Neural cell (in vitro differentiated cells): ENCODE results near the gene RAMP2. TPM values are rescaled to one million over a fixed set of nuclear protein-coding genes. Genes with fewer than 3 reads are reported as not detected.

Experiments used
- H2AFZ ChIP-seq: fragments of 200-600, 300-800 bp; sonication (generic), shearing (Covaris generic); 2 replicates; pipeline ENCODE4 v1.6.0; 2014; ENCODE audit warnings: low read depth, mild to moderate bottlenecking, antibody characterized with exemption, low read length, moderate library complexity
- H3F3A ChIP-seq: fragments of 200-600 bp; shearing (Covaris generic); 2 replicates; pipeline ENCODE4 v1.6.1; 2016; ENCODE audit warnings: mild to moderate bottlenecking, moderate library complexity, mixed read lengths, antibody characterized with exemption, low read length; ENCODE audit not compliant: insufficient read depth, poor library complexity, severe bottlenecking
- H3K27ac ChIP-seq: fragments of 200-600, 300-800 bp; sonication (generic), shearing (Covaris generic); 2 replicates; pipeline ENCODE4 v1.5.1; 2014; ENCODE audit warnings: mild to moderate bottlenecking, low read length, moderate library complexity
- H3K27me3 ChIP-seq: fragments of 300-800, 200-600 bp; sonication (generic), shearing (Covaris generic); 2 replicates; pipeline ENCODE4 v1.6.0; 2014; ENCODE audit warnings: mild to moderate bottlenecking, low read depth, low read length, moderate library complexity; ENCODE audit not compliant: insufficient read depth
- H3K36me3 ChIP-seq: fragments of 300-800, 200-600 bp; sonication (generic), shearing (Covaris generic); 2 replicates; pipeline ENCODE4 v1.5.1; 2014; ENCODE audit warnings: mild to moderate bottlenecking, antibody characterized with exemption, low read length, moderate library complexity; ENCODE audit not compliant: insufficient read depth
- H3K4me2 ChIP-seq: fragments of 300-800, 200-600 bp; sonication (generic), shearing (Covaris generic); 2 replicates; pipeline ENCODE4 v1.6.0; 2014; ENCODE audit warnings: mild to moderate bottlenecking, low read length
- H3K4me3 ChIP-seq: fragments of 300-800, 200-600 bp; sonication (generic), shearing (Covaris generic); 2 replicates; pipeline ENCODE4 v1.5.1; 2014; ENCODE audit warnings: mild to moderate bottlenecking, low read length, moderate library complexity
- H3K79me2 ChIP-seq: fragments of 200-600 bp; shearing (Covaris generic); replicated peaks from 2 replicates; pipeline ENCODE4 v1.6.0; 2014; ENCODE audit warnings: mild to moderate bottlenecking, low read length, moderate library complexity; ENCODE audit not compliant: insufficient read depth
- H3K9ac ChIP-seq: fragments of 300-800, 200-600 bp; sonication (generic), shearing (Covaris generic); 2 replicates; pipeline ENCODE4 v1.6.1; 2016; ENCODE audit warnings: mild to moderate bottlenecking, low read length, mixed read lengths
- H3K9me2 ChIP-seq: fragments of 200-600 bp; shearing (Covaris generic); 2 replicates; pipeline ENCODE4 v1.6.1; 2016; ENCODE audit warnings: mild to moderate bottlenecking, low read length, mixed read lengths; ENCODE audit not compliant: insufficient read depth
- H3K9me3 ChIP-seq: fragments of 200-600, 300-800 bp; sonication (generic), shearing (Covaris generic); 2 replicates; pipeline ENCODE4 v1.6.1; 2016; ENCODE audit warnings: mild to moderate bottlenecking, mixed run types, low read length, moderate library complexity, mixed read lengths
- H4K20me1 ChIP-seq: fragments of 200-600 bp; shearing (Covaris generic); 2 replicates; pipeline ENCODE4 v1.6.1; 2016; ENCODE audit warnings: mild to moderate bottlenecking, mixed run types; ENCODE audit not compliant: insufficient read depth
- EP300 ChIP-seq: fragments of 450-650 bp; conservative IDR thresholded peaks from 2 replicates; pipeline ENCODE4 v1.6.1; 2014; ENCODE audit warnings: antibody characterized with exemption, mild to moderate bottlenecking, moderate library complexity; ENCODE audit not compliant: poor library complexity, severe bottlenecking
- EZH2 ChIP-seq: fragments of 200-600, 300-800 bp; shearing (Covaris generic), sonication (generic); IDR thresholded peaks from 2 replicates; pipeline ENCODE4 v1.6.1; 2014; ENCODE audit warnings: antibody characterized with exemption, low read length, borderline replicate concordance, mild to moderate bottlenecking; ENCODE audit not compliant: insufficient read depth, poor library complexity, severe bottlenecking
- MXI1 ChIP-seq: fragments of 450-650 bp; conservative IDR thresholded peaks from 2 replicates; pipeline ENCODE4 v1.6.1; 2014; ENCODE audit warnings: antibody characterized with exemption, mild to moderate bottlenecking; ENCODE audit not compliant: poor library complexity, severe bottlenecking
- POLR2AphosphoS5 ChIP-seq: IDR thresholded peaks from 2 replicates; pipeline ENCODE4 v1.6.1; 2012
- RAD21 ChIP-seq: fragments of 450-650 bp; conservative IDR thresholded peaks from 2 replicates; pipeline ENCODE4 v1.6.1; 2014; ENCODE audit warnings: antibody characterized with exemption, mild to moderate bottlenecking, moderate library complexity
- SMC3 ChIP-seq: fragments of 450-650 bp; conservative IDR thresholded peaks from 2 replicates; pipeline ENCODE4 v1.6.1; 2014; ENCODE audit warnings: antibody characterized with exemption, mild to moderate bottlenecking, moderate library complexity; ENCODE audit not compliant: poor library complexity
- TAF1 ChIP-seq: IDR thresholded peaks from 2 replicates; pipeline ENCODE4 v1.6.1; 2012; ENCODE audit warnings: low read depth
- polyA plus RNA-seq: library from polyadenylated mRNA; depleted of rRNA; stranded (reverse); fragments of >200 nt; gene quantifications from 2 replicates; pipeline ENCODE4 v1.2.3, GENCODE V29; 2014
- TF ChIP-seq, protein P1 (sequence below): IDR thresholded peaks from 2 replicates; pipeline ENCODE4 v1.6.1; 2012; ENCODE audit warnings: borderline replicate concordance
- TF ChIP-seq, protein P2 (sequence below): fragments of 450-650 bp; IDR thresholded peaks from 2 replicates; pipeline ENCODE4 v1.5.1; 2014; ENCODE audit warnings: antibody characterized with exemption, mild to moderate bottlenecking, moderate library complexity; ENCODE audit not compliant: poor library complexity, severe bottlenecking

Gene RAMP2
- polyA plus RNA-seq, 1 donor from 2014 or later, result 2.1 TPM

DNA sequence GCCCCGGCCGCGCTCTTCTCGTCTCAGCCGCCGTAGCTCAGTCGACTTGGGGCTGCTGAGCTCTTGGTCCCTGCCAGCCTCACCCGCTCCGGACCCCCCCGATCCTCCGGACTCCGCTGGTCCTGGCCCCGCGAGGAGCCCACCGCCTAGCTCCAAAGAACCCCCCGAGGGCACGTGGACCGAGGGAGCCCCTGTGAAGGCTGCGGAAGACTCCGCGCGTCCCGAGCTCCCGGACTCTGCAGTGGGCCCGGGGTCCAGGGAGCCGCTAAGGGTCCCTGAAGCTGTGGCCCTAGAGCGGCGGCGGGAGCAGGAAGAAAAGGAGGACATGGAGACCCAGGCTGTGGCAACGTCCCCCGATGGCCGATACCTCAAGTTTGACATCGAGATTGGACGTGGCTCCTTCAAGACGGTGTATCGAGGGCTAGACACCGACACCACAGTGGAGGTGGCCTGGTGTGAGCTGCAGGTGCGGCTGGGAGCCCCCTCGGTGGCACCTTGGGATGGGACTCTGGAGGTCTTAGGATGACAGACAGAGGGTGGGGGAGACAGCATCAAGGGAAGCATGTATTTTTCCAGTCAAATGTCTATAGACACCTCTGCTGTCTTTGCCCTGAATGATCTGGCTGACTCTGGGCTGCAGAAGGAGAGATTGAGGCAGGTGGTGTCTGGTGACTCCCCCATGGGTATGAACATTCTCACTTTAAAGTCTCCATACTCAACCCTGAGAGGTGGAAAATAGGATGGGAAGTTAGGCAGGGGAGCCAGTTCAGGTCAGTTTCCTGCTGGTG, 20.0 kb downstream of the RAMP2 start:
- H3K36me3 ChIP-seq, result no peaks in the 10 kb centered on the region
- H3K4me2 ChIP-seq, result no peak overlapping the region
- H3K9me3 ChIP-seq, result no peaks in the 10 kb centered on the region
- no peaks in the 10 kb centered on the region for H3F3A ChIP-seq
- H3K79me2 ChIP-seq, result no peaks in the 10 kb centered on the region
- TF ChIP-seq MXI1 (no peak), SMC3 (no peak), POLR2AphosphoS5 (no peak), RAD21 (no peak), EZH2 (no peak), TAF1 (no peak), EP300 (no peak)
- TF ChIP-seq, protein P1, sequence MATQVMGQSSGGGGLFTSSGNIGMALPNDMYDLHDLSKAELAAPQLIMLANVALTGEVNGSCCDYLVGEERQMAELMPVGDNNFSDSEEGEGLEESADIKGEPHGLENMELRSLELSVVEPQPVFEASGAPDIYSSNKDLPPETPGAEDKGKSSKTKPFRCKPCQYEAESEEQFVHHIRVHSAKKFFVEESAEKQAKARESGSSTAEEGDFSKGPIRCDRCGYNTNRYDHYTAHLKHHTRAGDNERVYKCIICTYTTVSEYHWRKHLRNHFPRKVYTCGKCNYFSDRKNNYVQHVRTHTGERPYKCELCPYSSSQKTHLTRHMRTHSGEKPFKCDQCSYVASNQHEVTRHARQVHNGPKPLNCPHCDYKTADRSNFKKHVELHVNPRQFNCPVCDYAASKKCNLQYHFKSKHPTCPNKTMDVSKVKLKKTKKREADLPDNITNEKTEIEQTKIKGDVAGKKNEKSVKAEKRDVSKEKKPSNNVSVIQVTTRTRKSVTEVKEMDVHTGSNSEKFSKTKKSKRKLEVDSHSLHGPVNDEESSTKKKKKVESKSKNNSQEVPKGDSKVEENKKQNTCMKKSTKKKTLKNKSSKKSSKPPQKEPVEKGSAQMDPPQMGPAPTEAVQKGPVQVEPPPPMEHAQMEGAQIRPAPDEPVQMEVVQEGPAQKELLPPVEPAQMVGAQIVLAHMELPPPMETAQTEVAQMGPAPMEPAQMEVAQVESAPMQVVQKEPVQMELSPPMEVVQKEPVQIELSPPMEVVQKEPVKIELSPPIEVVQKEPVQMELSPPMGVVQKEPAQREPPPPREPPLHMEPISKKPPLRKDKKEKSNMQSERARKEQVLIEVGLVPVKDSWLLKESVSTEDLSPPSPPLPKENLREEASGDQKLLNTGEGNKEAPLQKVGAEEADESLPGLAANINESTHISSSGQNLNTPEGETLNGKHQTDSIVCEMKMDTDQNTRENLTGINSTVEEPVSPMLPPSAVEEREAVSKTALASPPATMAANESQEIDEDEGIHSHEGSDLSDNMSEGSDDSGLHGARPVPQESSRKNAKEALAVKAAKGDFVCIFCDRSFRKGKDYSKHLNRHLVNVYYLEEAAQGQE, result no peak
- TF ChIP-seq, protein P2, sequence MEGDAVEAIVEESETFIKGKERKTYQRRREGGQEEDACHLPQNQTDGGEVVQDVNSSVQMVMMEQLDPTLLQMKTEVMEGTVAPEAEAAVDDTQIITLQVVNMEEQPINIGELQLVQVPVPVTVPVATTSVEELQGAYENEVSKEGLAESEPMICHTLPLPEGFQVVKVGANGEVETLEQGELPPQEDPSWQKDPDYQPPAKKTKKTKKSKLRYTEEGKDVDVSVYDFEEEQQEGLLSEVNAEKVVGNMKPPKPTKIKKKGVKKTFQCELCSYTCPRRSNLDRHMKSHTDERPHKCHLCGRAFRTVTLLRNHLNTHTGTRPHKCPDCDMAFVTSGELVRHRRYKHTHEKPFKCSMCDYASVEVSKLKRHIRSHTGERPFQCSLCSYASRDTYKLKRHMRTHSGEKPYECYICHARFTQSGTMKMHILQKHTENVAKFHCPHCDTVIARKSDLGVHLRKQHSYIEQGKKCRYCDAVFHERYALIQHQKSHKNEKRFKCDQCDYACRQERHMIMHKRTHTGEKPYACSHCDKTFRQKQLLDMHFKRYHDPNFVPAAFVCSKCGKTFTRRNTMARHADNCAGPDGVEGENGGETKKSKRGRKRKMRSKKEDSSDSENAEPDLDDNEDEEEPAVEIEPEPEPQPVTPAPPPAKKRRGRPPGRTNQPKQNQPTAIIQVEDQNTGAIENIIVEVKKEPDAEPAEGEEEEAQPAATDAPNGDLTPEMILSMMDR, result no peak
- no peak overlapping the region for H3K27ac ChIP-seq
- peaks cover 36% of the 10 kb centered on the region for H3K27me3 ChIP-seq
- no peaks in the 10 kb centered on the region for H3K9me2 ChIP-seq
- no peaks in the 10 kb centered on the region for H4K20me1 ChIP-seq
- H2AFZ ChIP-seq, result no peak overlapping the region
- H3K4me3 ChIP-seq, result peak overlapping the region; percentile 56
- H3K9ac ChIP-seq, result peak overlapping the region; percentile 3

DNA sequence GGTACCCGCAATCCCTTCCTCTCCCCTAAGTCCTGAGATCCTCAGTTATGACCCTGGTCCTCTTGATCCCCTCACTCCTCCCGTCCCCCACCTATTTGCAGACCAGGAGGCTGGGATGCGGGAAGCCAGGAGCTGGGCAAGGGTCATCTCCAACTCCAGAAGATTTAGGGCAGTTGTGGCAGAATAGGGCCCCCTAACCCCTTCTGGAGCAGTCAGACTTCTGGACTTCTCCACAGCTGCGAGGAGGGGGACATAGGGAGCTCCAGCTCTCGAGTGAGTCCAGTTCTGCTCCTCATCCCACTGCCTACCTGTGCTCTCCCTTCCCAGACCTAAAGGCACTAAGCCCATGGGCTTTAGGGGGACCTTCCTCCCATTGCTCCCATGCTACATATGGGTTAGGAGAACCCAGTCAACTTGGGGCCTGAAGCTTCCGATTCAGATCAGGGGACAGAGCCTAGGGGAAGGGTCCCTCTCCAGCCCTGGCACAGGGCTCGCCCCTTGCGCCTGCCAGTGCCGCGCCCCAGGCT, 20.7 kb downstream of the RAMP2 start:
- Histone ChIP-seq H3K27me3 (peaks cover 37% of the 10 kb centered on the region), H3K79me2 (no peaks in the 10 kb centered on the region), H3K4me3 (no peak overlapping the region), H4K20me1 (no peaks in the 10 kb centered on the region), H3F3A (no peaks in the 10 kb centered on the region), H3K9ac (no peak overlapping the region), H3K36me3 (no peaks in the 10 kb centered on the region), H3K4me2 (no peak overlapping the region), H3K9me2 (no peaks in the 10 kb centered on the region), H3K9me3 (no peaks in the 10 kb centered on the region), H2AFZ (no peak overlapping the region), H3K27ac (no peak overlapping the region)
- no peak for TF ChIP-seq EP300
- no peak for TF ChIP-seq POLR2AphosphoS5
- TF ChIP-seq TAF1, result no peak
- no peak for TF ChIP-seq RAD21
- TF ChIP-seq, protein P2, result no peak
- TF ChIP-seq MXI1, result no peak
- TF ChIP-seq EZH2, result no peak
- TF ChIP-seq, protein P1, result no peak
